ENCODE results near the gene NRG2. TPM values are rescaled to one million over a fixed set of nuclear protein-coding genes. Genes with fewer than 3 reads are reported as not detected.

Gene NRG2
- 14.5 TPM for total RNA-seq

DNA sequence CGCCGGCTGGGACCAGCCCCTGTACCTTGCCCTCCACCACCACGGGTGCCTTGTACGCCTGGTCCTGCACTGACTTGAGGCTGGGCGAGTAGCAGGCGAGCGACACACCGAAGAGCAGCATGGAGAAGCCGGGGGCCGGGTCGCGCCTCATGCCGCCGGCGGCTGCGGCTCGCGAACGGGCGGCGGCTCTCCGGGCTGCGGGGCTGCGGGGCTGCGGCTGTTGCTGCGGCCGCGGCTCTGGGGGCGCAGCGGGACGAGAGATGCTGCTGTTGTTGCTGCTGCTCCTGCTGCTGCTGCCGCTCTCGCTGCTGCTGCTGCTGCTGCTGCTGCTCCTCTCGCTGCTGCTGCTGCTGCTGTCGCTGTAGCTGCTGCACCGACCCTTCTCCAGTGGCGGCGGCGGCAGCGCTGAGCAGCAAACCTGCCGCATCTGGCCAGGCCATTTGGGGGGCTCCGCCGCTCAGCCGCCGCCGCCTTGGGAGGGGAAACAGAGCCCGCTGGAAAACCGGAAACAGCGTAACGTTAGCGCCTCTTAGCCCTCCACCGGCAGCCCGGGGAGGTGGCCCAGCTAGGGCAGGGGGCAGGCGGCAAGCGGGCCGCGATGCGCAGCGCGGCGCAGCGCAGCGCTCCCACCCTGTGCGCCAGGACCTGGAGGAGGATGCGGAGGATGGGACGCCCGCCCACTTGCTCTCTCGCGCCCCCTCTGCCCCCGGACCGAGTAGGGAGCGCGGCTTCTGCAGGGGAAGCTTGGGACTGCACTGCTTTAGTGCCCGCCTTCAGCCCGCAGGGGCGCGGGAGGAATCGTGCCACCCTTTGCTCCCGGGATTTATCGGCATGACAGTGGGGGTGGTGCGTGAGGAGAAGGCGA, at the start of gene NRG2:
Gene NRG2 (minus strand): TSS at position 657 of the 865 bp plus-strand sequence.
- DNase-seq (ENCODE audit: low spot score), result peak; percentile 61

DNA sequence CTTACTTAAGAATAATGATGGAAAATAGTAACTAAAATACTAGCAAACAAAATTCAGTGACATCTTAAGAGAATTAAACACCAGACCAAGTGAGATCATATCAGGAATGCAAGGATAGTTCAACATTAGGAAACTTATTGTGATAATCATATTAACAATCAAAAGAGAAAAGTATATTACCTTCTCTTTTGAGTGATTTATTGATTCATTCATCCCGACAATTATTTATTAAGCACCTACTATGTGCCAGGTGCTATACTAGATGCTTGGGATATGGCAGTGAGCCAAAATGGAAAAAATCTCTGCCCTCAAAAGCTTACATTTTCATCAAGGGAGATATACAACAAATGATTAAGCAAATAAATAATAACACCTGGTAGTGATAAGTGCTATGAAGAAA, 47.2 kb upstream of the NRG2 start:
- no peak for DNase-seq (ENCODE audit: low spot score)

DNA sequence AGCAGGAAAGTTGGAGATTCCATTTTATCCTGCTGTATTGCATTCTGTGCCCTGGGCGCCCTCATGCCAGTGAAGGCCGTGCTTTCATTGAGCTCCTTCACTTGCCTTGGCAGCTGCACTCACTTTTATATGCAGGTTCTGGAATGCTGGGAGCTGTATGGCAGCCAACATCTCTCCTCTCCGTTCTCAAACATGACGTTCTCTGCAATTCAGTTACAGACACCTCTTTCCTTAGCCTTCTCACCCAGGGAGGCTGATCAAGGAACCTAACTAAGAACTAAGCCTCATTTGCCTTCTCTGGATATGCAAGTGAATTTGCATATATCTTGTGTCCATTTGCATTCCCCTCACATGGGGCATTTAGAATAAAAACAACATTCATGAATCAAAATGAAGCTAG, 41.4 kb upstream of the NRG2 start:
- peak; percentile 23 for DNase-seq (ENCODE audit: low spot score)

DNA sequence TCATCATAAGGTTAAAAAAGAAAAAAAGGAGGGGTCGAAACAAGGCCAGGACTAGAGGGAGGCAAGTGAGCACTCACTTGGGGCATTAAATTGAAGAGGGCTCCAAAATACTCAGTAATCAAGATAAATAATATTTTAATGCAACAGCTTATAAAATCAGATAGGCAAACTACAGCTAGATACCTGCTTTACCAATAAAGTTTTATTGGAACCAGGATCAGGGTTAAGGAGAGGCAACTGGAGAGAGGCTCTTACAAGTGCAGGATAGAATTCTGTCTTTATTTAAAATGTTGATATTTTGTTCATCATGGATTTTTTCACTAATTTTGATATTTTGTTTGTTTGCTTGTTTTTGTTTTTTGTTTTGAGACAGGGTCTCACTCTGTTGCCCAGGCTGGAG, 40.6 kb upstream of the NRG2 start:
- DNase-seq (ENCODE audit: low spot score), result no peak

DNA sequence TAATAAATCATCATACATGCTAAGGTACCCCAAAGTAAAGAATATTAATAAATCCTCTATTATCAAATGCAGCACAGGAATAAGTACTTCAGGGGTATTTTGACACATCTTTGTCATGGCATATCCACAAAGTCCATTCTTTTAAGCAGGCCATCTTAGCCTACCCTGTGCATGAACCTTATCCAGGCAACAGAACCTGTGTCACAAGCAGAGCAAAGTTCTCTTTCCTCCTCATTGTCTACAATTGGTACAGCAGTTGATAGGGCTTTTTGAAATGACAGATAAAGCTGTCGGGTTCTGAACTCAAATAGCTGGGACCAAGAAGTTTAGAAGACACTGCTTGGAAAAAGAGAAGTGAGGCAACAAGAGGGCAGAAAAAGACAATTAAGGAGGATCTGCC, 40.0 kb upstream of the NRG2 start:
- no peak for DNase-seq (ENCODE audit: low spot score)

DNA sequence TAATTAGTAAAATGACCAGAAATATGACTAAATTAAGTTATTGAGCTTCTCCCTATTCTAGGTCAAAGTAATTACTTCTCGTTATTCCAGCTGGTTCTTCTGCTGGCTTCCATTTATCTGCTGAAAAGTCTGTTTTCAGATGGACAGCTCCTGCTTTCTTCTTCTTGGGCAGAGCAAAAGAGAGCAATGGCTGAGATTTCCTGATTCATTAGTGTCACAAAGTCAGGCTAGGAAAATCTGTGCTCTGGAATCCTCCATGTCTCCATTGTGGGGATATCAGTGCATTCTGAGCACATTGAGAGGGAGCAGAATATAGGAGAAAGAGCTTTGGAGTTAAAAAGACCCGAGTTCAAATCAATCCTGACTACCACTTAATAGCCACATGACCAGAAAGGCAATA, 33.7 kb upstream of the NRG2 start:
- no peak for DNase-seq (ENCODE audit: low spot score)

DNA sequence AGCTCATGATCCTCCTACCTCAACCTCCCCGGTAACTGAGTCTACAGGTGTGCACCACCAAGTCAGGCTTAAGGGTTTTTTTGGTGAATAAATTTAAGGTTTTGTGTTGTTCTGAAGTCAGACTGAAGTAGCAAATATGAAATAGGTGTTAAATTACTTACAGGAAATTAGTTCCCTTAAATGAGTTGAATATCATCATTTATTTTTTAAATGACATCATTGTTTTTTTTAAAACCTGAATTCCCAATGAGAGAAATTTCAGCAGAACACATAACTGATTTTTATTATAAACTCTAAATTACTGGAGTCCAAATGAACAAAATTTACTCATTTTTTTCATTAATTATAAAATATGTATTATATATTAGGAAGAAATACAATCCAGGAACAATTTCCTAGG, 33.0 kb upstream of the NRG2 start:
- no peak for DNase-seq (ENCODE audit: low spot score)

DNA sequence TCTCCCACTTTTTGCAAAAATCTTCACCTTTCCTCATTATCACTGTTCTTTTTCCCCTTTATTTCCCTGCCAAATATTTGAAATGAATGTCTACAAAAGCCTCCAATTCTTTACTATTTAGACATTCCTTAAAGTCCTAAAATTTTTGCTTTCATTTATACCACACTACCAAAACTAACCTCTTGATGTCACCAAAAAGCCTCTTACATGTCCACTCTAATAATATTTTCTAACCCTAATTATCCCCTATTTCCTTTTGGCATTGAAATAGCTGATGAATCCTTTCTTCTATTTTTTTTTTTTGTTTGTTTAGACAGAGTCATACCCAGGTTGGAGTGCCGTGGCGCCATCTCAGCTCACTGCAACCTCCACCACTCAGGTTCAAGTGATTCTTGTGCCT, 32.3 kb upstream of the NRG2 start:
- no peak for DNase-seq (ENCODE audit: low spot score)

DNA sequence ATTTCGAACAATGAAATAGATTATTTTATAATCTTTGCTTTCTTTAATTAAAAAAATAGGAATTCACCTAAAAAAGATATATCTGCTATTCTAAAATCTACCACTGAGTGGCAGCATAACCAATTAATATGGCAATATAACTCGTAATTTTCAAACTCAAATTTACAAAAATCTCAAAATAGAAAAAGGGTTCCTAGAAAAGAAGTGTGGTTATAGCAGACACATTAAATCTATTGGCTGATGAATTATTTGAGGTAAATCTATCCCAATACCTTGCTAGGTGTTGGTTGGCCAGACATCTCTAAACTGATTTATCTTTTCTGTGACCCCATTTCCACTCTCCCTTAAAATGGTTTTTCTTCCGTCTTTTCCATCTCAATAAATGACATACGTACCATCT, 30.2 kb upstream of the NRG2 start:
- DNase-seq (ENCODE audit: low spot score), result no peak

DNA sequence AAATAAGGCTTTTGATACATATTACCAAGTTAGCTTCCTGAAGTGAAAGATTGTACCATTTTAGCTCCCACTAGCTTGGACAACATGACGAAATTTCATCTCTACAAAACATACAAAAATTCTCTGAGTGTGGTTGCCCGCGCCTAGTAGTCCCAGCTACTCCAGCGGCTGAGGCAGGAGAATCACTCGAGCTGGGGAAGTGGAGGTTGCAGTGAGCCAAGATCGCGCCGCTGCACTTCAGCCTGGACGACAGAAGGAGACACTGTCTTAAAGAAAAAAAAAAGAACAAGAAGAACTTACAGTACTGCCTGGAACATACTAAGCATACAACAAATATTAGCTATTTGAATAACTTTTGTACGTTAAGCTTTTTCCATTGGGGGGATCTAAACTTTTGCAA, 29.7 kb upstream of the NRG2 start:
- DNase-seq (ENCODE audit: low spot score), result no peak

DNA sequence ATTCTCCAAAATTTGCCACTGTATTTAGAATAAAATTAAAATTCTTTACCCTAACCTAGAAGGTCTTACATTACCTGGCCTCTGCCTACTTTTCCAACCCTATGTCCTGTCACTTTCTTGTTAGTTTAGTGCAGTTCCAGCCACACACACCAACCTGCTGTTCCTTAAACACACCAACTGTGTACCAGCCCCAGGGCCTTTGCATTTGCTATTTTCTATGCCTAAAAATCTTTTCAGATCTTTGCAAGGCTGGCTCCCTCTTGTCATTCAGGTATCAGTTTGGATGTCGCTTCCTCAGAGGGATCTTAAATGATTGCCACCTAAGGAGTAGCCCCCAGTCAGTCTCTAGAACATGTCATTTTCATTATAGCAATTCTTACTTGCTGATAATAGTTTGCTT, 17.7 kb upstream of the NRG2 start:
- no peak for DNase-seq (ENCODE audit: low spot score)

DNA sequence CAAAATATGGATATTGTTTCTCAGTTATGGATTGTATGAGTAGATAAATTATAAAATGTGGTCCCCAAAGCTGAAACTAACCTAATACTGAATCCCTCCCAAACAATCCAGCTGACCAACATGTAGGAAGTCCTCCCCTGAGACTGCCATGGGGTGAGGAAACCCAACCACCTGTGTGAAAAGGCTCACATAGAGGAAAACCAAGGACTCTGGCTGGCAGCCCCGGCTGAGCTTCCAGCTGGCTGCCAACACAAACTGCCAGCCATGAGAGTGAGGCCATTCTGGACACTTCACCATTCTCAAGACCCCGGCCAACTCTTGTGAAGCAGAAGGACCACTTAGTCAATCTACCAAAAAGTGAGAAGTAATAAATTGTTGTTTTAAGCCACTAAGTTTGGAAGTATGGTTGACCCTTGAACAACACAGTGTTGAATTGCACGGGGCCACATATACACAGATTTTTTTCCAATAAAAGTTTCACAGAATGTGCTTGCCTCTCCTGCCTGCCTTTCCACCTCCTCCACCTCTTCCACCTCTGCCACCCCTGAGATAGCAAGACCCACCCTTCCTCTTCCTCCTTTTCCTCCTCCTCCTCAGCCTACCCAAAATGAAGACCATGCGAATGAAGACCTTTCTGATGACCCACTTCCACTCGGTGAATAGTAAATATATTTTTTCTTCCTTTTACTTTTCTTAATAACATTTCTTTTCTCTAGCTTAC, 15.3 kb upstream of the NRG2 start:
- no peak for DNase-seq (ENCODE audit: low spot score)

DNA sequence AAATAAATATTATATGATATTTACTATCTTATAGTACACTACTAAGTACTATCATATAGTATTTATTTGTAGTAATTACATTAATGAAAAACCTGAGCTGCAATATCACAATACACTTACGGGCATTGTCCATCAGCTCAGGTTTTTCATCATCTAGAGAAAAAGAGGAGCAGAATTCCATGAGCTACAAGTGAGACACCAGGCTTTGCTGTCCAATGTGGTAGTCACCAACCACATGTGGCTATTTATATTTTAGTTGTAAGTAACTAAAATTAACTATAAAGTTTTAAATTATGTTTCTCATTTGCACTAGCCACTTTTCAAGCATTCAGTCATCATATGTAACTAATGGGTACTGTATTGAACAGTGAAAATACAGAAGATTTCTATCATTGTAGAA, 13.8 kb upstream of the NRG2 start:
- no peak for DNase-seq (ENCODE audit: low spot score)

DNA sequence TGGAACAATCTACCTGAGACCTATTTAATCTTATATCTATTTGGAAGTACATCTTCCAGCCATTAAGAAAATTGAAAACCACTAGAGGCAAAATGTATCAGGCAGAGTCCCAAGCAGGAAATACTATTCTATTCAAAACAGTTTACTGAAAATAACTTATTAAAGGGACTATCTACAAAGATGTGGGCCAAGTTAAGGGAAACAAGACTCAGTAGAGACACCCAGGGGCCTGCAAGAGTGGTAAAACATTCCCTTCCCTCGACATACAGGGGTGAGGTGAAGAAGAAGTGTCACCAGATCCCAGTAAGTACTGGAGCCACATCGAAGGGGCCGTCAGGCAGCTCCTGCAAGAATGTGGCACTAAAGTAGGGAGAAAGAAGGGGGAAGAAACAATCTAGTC, 12.1 kb upstream of the NRG2 start:
- no peak for DNase-seq (ENCODE audit: low spot score)

DNA sequence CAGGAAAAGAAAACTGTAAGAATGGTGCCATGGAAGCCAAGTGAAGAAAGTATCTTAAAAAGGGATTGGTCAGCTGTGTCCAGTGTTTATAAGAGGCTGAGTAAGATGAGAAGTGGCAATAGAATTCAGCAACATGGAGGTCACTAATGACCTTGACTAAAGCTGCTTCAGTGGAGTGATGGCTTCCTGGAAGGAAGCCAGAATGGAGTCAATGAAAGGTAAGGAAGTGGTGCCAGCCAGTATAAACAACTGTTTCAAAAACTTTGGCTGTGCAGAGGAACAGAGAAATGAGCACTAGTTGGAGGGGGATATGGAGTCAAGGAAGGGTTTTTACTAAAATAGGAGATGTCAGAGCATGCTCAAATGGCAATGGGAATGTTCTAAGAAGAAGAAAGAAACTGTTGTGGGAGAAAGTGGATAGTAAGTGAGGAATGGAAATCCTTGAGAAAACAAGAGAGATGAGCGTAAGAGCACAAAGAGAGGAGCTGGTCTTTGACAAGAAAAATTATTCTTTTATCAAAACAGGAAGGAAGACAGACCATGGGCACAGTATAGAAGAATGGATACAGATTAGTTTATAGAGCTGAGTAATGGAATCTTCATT, 11.1 kb upstream of the NRG2 start:
- DNase-seq (ENCODE audit: low spot score), result peak; percentile 32

DNA sequence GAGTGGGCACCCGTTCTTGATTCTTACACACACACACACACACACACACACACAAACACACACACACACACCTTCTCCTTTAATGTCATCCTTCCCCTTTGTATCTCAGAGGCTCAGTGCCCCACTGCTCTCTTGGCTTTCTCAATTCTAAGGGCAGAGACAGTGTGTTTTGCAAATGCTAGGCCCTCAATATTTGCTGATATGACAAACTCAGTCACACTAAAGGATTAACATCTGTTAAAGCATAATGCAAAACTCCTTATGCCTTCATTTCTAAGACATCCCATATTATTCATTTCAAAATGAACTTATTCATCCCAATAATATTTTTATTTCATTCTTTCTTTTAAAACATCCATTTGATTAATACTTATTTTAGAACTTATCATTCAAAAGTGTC, 8.9 kb upstream of the NRG2 start:
- DNase-seq (ENCODE audit: low spot score), result no peak

DNA sequence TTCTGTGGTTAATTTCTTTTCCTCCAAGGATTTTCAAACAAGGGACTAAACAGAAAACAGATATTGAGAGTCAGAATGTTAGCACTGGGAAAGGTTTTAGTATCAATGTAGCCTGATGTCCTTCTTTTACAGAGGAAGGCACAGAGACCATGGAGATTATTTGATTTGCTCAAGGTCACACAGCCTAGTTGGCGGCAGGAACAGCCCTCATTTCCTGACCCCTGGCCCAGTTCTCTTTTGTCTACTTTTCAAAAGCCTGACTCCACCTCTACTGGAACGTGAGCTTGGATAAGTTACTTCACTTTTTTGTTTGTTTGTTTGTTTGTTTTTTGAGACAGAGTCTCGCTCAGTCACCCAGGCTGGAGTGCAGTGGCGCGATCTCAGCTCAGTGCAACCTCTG, 6.6 kb upstream of the NRG2 start:
- DNase-seq (ENCODE audit: low spot score), result no peak

DNA sequence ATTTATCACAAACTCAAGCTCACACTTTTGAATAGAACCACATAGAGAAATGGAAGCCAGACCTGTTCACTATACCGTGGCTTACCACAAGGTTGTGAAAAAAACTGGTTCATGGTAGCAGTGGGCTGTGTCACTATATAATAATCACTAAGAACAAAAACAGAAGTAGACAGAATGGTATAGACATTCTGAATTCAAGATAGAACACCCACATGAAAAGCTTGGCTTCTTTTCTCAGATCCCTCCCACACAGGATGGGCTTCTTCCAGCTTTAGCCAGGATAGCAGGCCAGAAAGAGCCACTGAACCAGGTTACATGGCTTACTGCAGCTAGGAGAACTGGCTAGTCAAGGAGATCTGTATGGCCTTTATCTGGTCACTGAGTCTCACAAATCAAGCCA, 6.1 kb upstream of the NRG2 start:
- no peak for DNase-seq (ENCODE audit: low spot score)

DNA sequence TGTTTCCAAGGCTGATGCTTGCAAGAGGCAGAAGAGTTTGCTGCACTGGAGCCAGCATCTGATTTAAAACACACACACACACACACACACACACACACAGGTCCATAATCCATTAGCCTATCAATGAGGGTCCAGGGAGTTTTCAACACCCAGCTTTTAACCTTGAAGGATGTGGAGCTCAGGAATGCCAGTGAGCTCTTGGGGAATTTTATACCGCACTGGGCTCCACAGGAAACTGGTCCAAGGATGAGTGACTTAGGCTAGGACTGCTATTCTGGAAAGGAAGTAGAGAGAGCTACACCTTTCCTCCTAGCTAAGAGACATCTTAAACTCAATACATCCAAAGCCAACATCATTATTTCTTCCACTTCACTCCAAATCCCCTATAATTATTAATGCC, 942 bp upstream of the NRG2 start:
- DNase-seq (ENCODE audit: low spot score), result no peak

DNA sequence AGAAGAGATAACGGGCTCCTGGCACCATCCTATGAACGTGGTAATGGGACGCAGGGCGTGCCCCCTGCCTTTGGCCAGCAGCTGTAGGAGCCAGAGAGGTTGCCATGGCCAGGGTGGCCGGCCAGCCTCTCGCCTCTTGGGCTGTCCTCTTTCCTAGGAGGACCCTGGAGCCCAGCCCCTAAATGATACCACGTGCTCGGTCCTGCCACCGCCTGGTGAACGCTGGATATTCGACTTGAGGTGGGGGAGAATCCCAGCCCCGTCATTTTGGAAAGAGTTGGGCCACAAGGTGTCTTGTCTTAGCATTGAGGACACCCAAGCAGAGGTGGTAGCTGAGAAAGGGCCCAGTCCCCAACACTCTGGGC, 391 bp upstream of the NRG2 start:
- no peak for DNase-seq (ENCODE audit: low spot score)

DNA sequence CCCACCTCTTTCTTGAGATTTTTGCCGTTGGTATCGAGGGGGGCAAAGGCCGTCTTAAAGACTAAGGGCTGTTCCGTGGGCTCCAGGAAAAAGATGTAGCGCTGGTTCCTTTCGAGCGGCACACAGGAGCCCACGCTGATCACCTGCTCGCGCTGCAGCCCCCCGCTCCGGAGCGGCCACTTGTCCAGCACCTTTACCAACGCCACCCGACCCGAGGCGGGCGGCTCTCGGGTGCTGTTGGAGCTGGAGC, 781 bp downstream of the NRG2 start:
- DNase-seq (ENCODE audit: low spot score), result no peak

DNA sequence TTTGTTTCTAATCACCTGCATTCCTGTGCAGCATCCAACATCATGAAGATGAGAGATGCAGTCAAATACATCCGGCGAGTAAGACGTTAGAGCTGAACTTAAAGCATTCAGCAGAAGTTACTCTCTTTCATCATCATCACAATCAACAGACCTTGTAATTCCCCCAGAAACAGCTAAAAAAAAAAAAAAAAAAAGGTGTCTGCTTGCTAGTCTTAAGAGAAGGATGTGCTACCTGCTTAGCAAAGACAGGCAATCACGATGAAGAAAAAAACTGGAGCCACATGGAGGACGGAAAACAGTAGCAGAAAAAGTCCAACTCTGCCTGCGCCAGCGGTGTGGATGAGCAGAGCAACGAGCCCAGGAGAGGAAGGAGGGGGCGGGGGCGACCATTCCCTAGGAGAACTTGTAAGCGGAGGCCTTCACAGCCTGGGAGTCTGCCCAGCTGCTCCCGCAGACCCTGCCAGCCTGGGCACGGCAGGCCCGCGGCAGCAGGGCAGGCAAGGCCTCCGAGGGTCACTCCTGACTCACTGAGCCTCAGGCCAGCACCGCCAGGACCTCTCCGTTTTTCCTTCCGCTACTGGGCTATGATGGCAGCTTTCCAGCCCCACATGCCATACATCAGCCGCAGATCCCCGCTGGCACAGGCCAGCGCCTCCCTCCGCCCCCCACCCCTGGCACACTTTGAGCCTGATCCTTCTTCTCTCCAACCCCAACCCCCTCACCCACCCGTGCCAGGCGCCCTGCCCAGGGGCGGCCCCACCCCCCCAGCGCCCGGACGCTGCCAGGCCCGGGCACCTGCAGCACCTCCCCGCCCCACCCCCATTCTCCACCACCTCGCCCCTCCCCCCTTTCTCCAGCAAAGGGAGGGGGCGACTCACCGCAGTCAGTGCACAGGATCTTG, 1.4 kb downstream of the NRG2 start:
- peak; percentile 69 for DNase-seq (ENCODE audit: low spot score)

Measured in mucosa of gallbladder (tissue), 1 donor.